ENCODE results near the gene RUBCNL.
"Not testable (repeated sequence)": the region's sequence is repeated elsewhere in the genome, so short reads cannot be mapped to it uniquely, and the experiment has no call there.

The RUBCNL gene

GRCh38 chr13:46372938-46373337 lies 14.1 kb downstream of the RUBCNL start:
- FAIRE-seq: not testable (repeated sequence)

DNA sequence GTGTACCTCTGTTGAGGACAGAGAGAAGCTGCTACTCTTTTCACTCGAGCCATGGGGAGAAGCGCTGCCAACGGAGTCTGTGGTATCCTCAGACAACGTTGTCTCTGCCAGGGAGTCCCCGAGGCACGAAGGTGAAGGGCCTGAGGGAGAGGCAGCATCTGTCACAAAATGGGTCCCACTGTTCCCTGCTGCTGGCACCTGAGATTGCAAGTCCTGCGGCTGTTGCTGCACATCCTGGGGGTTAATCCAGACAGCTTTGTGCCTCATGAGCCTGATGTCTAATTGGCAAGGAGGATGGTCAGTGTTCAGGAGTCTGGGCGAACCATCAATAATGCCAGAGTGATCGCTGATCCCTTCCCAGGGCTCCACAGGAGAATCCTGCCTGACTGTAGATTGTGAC lies 15.0 kb downstream of the RUBCNL start:
- no peak for FAIRE-seq

DNA sequence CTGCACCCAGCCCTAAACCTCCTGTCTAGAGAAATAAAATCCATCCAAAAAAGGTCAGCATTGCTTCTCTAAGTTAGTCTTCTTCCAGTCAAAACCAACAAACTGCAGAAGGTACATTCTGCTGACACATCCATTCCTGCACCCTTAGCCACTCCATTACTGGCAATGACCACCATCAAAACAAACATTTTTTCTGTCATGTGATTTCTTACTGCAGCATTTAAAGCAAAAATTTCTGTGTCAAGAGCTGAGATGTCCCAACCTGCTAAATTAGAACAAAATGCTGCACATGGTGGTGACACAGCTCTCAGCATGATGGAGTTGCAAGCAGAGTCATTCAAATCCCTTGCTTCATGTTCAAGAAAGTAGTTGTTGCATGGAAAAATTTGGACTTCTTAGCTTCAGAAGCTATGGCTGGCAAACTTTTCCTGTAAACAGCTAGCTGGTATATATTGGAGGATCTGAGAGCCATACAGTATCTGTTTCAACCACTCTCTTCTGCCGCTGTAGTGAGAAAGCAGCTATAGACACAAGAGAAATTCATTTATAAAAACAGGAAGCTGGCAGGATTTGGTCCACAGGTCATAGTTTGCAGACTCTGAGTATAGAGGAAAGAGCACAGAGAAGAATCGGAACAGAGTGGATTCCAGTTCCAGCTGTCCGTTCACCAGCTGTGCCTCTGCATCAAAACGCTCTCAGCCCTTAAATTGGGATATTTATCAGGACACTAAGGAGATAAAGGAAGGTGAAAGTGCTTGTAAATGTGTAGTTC lies 17.4 kb downstream of the RUBCNL start:
- FAIRE-seq: no peak

- FAIRE-seq: no peak
Observed at GRCh38 chr13:46367617-46368327, 19.3 kb downstream of the RUBCNL start.

- no peak for FAIRE-seq
Observed at GRCh38 chr13:46361276-46361934, 25.6 kb downstream of the RUBCNL start.

DNA sequence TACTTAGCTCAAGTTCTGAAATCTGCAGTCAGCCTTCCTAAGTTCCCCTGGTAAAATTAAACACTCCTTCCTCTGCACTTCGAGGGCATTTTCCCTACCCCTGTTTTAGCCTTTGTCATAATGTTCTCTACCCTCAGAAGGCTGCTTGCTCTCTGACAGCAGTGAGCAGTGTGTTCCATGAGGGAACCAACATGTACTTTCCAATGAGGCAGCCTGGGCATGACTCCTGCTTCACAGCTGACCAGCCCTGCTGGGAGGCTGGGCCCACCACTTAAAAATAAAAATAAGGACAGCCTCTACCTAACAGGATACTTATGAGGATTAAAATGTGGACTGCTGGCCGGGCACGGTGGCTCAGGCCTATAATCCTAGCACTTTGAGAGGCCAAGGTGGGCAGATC lies 26.4 kb downstream of the RUBCNL start:
- FAIRE-seq: no peak

GRCh38 chr13:46359714-46360113 lies 27.3 kb downstream of the RUBCNL start:
- FAIRE-seq: no peak

DNA sequence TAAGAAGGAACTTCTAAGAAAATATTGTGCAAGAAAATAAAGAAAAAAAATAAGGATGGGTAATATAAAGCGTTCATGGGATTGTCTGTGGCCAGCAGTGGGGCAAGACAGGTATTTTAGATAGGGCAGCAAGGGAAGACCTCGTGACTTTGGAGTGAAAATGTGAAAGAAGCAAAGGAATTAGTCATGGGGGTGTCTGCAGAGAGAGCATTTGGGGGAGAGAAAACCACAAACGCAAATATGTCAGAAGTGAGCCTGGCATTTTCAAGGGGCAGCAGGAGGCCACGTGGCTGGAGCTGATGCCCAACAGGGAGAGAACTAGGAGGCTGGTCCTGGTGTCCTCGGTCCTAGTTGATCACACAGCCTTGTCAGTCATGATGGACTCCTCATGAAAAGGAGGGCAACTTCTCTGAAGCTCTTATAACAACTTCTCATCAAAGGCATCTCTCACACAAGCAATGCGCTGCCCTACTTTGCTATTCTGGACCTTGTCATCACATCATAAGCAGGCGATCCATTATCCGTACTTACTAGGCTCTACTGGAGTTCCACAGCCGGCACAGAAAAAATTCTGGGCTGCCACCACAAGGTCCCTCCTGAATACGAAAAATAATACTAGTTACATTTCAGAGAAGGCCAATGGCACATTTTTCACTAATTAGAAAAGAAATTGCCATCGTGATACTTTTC lies 31.0 kb downstream of the RUBCNL start:
- FAIRE-seq: no peak

- FAIRE-seq: no peak
Observed at GRCh38 chr13:46355088-46355468, 32.0 kb downstream of the RUBCNL start.

DNA sequence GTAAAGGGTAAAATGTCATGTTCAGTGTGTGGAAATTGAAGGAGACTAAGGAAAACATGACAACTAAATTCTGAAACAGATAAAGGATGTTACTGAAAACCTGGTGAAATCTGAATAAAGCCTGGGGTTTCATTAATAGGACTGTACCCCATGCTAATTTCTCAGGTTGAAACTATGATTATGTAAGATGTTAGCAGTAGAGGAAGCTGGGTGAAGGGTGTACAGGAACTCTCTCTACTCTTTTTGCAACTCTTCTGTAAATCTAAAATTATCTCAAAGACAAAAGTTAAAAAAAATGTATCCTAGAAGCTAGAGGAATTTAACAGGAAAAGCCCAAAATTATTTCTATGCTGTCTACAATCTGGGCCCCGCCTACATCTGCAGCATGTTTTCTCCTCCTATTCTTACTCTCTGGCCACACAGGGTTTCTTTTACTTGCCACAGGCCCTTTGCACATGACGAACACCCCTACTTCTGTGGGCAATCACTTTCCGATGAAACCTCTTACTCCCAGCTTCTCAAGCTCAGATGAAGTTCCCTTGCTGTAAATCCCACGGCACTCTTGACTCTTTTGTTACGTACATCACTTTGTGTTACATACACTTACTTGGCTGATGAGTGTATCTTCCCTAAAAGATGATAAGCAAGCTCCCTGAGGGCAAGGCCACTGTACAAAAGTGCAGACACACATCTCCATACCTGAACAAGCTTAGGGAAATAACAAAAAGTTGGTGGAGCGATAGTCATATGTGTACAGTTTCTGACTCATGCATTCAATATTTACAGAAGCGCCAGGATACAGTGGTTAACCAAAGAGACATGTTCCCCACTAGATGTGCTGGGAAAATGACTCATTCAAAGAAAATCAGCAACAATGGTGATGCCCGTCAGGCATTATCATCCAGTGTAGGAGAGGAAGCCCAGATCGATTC lies 32.6 kb downstream of the RUBCNL start:
- no peak for FAIRE-seq

DNA sequence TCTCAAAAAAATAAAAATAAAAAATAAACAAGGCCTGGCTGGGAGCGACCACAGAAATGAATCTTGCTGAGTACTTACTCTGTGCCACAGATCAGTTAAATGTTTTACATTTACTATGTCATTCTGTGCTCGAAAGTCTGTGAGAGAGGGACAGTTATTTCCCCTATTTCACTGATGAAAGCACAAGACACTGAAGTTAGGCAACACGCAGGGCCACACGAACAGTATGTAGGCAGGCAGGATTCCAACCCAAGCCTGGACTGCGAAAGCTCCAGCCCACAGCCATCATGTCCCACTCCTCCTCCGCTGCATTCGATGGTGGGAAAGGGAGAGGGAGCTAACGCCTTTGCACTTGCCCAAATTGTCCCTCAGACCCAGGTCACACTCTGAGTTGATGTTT lies 34.2 kb downstream of the RUBCNL start:
- no peak for FAIRE-seq

GRCh38 chr13:46350003-46350402 lies 37.0 kb downstream of the RUBCNL start:
- no peak for FAIRE-seq

GRCh38 chr13:46348961-46349360 lies 38.1 kb downstream of the RUBCNL start:
- no peak for FAIRE-seq

DNA sequence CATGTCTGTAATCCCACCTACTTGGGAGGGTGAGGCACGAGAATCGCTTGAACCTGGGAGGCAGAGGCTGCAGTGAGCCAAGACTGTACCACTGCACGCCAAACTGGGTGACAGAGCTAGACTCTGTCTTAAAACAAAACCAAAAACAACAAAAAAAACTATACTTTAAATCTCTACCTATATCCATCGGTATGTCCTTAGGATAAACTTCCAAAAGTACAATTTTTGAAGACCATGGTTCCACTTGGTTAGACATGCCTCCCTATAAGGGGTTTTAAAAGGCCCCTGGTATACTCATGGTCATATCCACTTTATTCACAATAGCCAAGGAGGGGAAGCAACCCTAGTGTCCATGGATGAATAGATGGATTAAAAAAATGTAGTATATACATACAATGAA lies 39.8 kb downstream of the RUBCNL start:
- no peak for FAIRE-seq

DNA sequence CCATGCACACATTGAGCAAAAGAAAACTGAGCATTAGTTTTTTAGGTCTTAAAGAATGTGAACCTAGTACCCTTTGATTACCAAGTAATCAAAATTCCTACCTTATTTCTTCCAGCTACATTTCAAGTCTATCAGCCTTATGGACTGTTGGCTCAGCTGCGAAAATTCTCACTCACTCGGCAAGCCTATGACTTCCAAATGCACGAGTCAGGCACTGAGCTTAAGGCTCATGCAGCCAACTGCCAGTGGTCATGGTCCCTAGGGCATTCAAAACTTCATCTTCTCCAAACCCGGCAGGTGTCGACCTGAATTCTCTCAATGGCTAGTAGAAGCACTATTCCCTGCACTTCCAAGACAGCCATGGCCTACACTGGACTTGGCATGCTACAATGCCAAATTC lies 41.2 kb downstream of the RUBCNL start:
- FAIRE-seq: no peak

DNA sequence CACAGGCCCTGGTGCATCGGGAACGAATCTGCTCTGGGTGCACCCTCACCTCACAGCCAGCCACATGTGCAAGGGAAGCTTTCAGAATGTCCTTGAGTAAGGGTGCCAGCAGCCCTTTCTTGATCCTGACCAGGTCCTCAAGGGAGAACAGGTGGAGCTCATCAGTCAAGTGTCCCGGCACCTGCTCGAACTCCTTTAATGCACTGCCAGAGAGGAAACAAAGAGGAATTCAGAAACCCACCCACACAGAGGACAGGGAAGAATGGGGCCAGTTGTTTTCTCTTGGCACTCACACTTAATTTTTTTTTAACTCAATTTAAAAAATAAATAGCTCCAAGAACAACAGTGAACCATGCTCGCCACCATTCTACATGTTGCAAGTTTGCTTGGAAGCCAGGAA lies 41.7 kb downstream of the RUBCNL start:
- FAIRE-seq: no peak

- no peak for FAIRE-seq
Observed at GRCh38 chr13:46343279-46343994, 43.6 kb downstream of the RUBCNL start.

DNA sequence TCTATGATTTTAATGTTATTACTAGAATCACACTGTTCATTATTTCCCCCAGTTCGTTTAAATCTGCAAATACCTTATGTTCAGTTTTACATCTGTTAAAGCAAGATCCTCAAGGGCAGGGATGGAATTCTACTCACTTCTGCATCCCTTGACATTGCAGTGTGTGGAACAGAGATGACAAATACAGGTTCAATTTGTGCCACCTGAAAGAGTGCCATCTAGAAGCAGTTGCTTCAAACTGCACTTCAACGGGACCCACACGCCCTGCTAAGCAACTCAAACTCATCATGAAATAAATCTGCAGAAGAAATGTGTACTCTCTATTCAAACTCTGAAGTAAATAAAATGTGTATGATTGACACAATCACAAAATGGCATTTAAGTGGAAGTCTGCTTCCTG lies 44.5 kb downstream of the RUBCNL start:
- no peak for FAIRE-seq

DNA sequence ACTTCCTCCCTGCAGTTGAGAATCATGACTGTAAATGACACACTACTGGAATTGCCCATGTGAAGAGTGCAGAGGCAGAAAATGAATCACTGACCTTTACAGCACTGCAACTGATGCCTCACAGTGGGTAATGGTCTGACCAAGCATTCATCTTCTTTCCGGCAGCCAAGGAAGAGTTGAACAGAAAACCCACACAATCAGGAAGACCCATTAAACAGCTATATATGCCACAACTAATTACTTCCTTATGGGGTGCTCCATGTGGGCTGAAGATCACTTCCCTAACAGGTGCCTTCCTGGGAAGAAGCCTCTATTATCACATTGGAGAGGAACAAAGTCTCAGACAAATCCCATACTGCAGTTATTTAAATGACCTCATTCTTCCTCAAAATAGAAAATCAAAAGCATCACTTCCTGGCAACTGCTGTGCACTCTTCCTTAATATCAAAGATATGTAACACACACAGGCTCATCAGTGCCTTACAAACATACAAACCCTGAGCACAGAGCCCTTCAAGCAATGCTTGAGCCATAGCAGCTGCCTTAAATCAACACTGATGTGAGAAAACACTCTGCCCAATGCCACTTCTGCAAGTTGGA lies 45.8 kb downstream of the RUBCNL start:
- FAIRE-seq: no peak

- FAIRE-seq: no peak
Observed at GRCh38 chr13:46340631-46341111, 46.4 kb downstream of the RUBCNL start.

- FAIRE-seq: no peak
Observed at GRCh38 chr13:46340011-46340410, 47.0 kb downstream of the RUBCNL start.

Data from islet of Langerhans (tissue), 1 donor.